Measurements from ENCODE around the gene CCDC60.

The CCDC60 gene, protein sequence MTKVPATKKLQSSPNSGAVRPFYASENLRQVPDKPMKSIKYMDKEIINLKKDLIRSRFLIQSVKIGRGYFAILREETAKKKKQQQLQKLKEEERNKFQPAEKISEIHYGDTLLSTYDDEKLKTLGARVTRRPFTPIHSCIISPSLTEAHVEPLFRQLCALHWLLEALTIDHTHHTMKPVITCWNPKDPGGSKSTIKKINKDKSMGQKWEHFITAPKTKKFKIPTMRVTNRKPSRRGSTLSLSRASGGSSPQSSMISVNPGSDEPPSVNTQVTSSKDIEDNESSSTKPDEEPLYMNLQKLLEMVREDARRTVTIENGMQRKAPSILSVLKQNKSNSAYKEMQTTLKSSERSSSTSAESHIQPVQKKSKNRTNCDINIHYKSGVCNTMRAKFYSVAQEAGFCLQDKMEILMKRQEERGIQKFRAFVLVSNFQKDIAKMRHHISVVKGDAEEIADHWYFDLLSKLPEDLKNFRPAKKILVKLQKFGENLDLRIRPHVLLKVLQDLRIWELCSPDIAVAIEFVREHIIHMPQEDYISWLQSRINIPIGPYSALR

GRCh38 chr12:119334430-119335170 lies at the start of gene CCDC60:
Gene CCDC60 (plus strand): TSS chr12:119334729. CDS start chr12:119335177, 448 bp downstream.
- DNase-seq: no peak

DNA sequence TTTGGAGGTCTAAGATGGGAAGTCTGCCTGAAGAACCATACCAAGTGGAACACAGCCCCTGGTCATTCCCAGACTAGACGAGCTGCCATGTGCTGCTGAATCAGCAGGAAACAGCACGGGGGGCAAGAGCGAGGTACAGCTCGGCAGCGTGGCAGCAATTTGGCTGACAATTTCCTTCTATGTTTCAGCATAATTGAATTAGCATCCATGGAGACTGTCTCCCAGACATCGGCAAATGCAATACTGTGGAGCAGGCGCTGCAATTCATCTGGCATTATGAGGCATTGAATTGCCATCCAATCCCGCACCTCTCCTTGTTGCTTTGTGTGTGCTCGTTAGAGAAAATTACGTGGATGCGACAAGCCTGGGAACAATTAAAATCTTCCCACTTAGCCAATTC lies 46.0 kb upstream of the CCDC60 start:
- DNase-seq: peak; percentile 59

GRCh38 chr12:119292893-119293630 lies 41.5 kb upstream of the CCDC60 start:
- DNase-seq: no peak

- no peak for DNase-seq
Observed at GRCh38 chr12:119294211-119294610, 40.3 kb upstream of the CCDC60 start.

GRCh38 chr12:119296535-119296934 lies 38.0 kb upstream of the CCDC60 start:
- DNase-seq: no peak

DNA sequence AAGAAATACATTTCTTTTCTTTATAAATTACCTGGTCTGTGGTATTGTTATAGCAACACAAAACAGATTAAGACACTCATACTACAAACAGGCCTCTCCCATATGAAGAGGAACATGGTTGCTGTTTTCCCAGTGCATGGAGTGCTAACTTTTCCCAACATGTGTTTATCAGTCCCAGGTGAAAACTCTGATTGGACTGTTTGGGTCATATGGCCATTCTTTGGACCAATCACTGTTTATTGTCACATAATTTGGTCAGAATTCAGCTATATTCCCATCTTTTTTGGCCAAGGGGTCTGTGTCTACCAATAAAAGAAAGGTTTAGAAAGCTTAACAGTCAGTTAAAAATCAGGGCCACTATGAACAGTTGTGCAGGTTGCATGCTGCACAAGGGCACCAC lies 35.4 kb upstream of the CCDC60 start:
- no peak for DNase-seq

DNA sequence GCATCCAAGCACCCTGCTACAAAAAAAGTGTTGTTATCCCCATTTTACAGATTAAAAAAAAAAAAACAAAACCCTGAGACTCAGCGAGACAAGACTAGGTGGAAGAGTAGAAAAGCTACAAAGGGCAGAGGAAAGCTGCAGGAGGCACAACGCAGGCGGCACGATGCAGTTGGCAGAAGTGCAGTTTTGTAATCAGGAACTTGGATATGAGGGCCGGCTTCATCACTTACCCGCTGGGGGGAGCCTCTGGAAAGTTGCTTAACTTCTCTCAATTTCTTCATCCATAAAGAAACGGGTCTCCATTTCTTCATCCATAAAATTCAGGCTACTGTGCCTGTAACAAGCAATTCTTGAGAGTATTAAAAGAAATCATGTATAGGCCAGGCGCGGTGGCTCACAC lies 33.1 kb upstream of the CCDC60 start:
- no peak for DNase-seq

- peak; percentile 75 for DNase-seq
Observed at GRCh38 chr12:119302451-119303080, 32.0 kb upstream of the CCDC60 start.

GRCh38 chr12:119306593-119306992 lies 27.9 kb upstream of the CCDC60 start:
- DNase-seq: no peak

DNA sequence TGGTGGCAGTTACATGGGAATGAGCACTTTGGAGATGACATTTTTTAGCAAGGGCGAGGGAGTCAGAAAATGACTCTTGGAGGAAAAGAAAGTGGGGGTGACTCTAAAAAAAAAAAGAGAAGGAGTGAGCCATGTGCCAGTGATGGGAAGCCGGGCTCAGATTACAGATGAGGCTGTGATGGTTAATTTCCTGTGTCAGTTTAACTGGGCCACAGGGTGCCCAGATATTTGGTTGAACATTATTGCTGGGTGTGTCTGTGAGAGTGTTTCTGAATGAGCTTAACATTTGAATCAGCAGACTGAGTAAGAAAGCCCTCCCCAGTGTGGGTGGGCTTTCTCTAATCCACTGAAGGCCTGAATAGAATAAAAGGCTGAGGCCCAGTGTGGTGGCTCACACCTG lies 26.8 kb upstream of the CCDC60 start:
- no peak for DNase-seq

- no peak for DNase-seq
Observed at GRCh38 chr12:119308708-119309456, 25.6 kb upstream of the CCDC60 start.

- no peak for DNase-seq
Observed at GRCh38 chr12:119311878-119312277, 22.7 kb upstream of the CCDC60 start.

- no peak for DNase-seq
Observed at GRCh38 chr12:119312904-119313303, 21.6 kb upstream of the CCDC60 start.

- DNase-seq: no peak
Observed at GRCh38 chr12:119314290-119314689, 20.2 kb upstream of the CCDC60 start.

DNA sequence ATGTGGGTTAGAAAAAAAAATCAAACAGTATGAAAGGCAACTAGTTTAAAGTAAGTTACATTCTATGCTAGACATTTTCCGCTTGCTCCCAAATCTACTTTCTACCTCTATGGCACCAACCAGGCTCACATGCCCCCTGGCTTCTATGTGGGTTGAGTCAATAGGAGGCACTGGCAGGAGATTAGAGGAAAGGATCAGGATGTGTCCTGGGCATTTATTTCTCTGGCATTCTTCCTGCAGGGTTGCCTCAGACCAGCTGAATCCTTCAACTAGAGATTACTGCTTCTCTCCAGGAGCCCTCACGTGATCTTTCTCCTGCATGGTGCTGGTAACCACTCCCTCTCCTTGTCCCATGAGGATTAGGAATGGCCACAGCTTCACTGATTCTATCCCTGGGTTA lies 14.9 kb upstream of the CCDC60 start:
- DNase-seq: no peak

GRCh38 chr12:119320678-119321077 lies 13.9 kb upstream of the CCDC60 start:
- no peak for DNase-seq

GRCh38 chr12:119322301-119322723 lies 12.2 kb upstream of the CCDC60 start:
- DNase-seq: no peak

GRCh38 chr12:119325813-119326212 lies 8.7 kb upstream of the CCDC60 start:
- DNase-seq: no peak

- DNase-seq: no peak
Observed at GRCh38 chr12:119326341-119326740, 8.2 kb upstream of the CCDC60 start.

GRCh38 chr12:119327471-119327870 lies 7.1 kb upstream of the CCDC60 start:
- DNase-seq: no peak

GRCh38 chr12:119328111-119328510 lies 6.4 kb upstream of the CCDC60 start:
- DNase-seq: no peak
